Ovary (tissue), 3 donors: Measurements from ENCODE around the gene DARS2.

Experiments used
- POLR2A ChIP-seq: fragments of 450-650 bp; IDR thresholded peaks from one replicate; pipeline ENCODE4 v1.6.1; 2017; ENCODE audit warnings: antibody characterized with exemption, mild to moderate bottlenecking, moderate library complexity
- TF ChIP-seq, protein P1 (sequence below), 3 donors: fragments of 450-650 bp in 2 of 3; fragments of 200-600 bp in 1 of 3; IDR thresholded peaks; one replicate each; pipeline versions ENCODE4 v1.5.1 to v1.8.0; 2016 to 2022; ENCODE audit warnings: antibody characterized with exemption in 3 of 3, mild to moderate bottlenecking in 1 of 3
- donor health status: DM: no; HTN: no; CAD: no.

GRCh38 chr1:173893611-173894010, 69.1 kb downstream of the DARS2 start:
- TF ChIP-seq, protein P1, sequence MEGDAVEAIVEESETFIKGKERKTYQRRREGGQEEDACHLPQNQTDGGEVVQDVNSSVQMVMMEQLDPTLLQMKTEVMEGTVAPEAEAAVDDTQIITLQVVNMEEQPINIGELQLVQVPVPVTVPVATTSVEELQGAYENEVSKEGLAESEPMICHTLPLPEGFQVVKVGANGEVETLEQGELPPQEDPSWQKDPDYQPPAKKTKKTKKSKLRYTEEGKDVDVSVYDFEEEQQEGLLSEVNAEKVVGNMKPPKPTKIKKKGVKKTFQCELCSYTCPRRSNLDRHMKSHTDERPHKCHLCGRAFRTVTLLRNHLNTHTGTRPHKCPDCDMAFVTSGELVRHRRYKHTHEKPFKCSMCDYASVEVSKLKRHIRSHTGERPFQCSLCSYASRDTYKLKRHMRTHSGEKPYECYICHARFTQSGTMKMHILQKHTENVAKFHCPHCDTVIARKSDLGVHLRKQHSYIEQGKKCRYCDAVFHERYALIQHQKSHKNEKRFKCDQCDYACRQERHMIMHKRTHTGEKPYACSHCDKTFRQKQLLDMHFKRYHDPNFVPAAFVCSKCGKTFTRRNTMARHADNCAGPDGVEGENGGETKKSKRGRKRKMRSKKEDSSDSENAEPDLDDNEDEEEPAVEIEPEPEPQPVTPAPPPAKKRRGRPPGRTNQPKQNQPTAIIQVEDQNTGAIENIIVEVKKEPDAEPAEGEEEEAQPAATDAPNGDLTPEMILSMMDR (IDR thresholded peaks at IDR 0.05), result no peak
- TF ChIP-seq POLR2A, result no peak
